T-helper 22 cell (primary cell): ENCODE data around the gene ATP5IF1.

Experiments
- DNase-seq: peaks from one replicate; pipeline ENCODE4 v3.0.0-alpha.2; 2020; ENCODE audit warnings: low read depth

ATP5IF1 gene

GRCh38 chr1:28265577-28265976, 29.7 kb downstream of the ATP5IF1 start:
- DNase-seq: no peak

GRCh38 chr1:28266920-28267322, 31.0 kb downstream of the ATP5IF1 start:
- DNase-seq: no peak

GRCh38 chr1:28267633-28268032, 31.7 kb downstream of the ATP5IF1 start:
- DNase-seq: no peak

- DNase-seq: no peak
Observed at GRCh38 chr1:28269529-28269928, 33.6 kb downstream of the ATP5IF1 start.

- DNase-seq: no peak
Observed at GRCh38 chr1:28272215-28272852, 36.4 kb downstream of the ATP5IF1 start.

- DNase-seq: no peak
Observed at GRCh38 chr1:28273216-28273860, 37.4 kb downstream of the ATP5IF1 start.

GRCh38 chr1:28278763-28279162, 42.8 kb downstream of the ATP5IF1 start:
- DNase-seq: no peak

- no peak for DNase-seq
Observed at GRCh38 chr1:28279721-28280120, 43.8 kb downstream of the ATP5IF1 start.

GRCh38 chr1:28280501-28280900, 44.6 kb downstream of the ATP5IF1 start:
- DNase-seq: no peak

- DNase-seq: no peak
Observed at GRCh38 chr1:28280977-28281381, 45.1 kb downstream of the ATP5IF1 start.

GRCh38 chr1:28281608-28282425, 45.9 kb downstream of the ATP5IF1 start:
- DNase-seq: no peak

GRCh38 chr1:28282426-28283407, 46.8 kb downstream of the ATP5IF1 start:
- DNase-seq: no peak

- DNase-seq: no peak
Observed at GRCh38 chr1:28286111-28286510, 50.2 kb downstream of the ATP5IF1 start.
